Measurements from ENCODE around the gene GULP1. TPM values are rescaled to one million over a fixed set of nuclear protein-coding genes. Genes with fewer than 3 reads are reported as not detected.
A peak's percentile ranks its signal among the peaks of the same experiment; 100 is the strongest.
"Not testable (repeated sequence)": the region's sequence is repeated elsewhere in the genome, so short reads cannot be mapped to it uniquely, and the experiment has no call there.

GULP1 gene
- total RNA-seq, 1 donor from 2014 or later = 39.1 TPM

GRCh38 chr2:188601391-188601790 is 309.7 kb downstream of the GULP1 start:
- DNase-seq (ENCODE audit: low read depth, low spot score) = no peak
- Mint-ChIP-seq H3K27me3 (ENCODE audit: low read depth) (no peaks in the 10 kb centered on the region), H3K36me3 (ENCODE audit: low read depth) (peaks cover 11% of the 10 kb centered on the region), H3K9me3 (peaks cover 3% of the 10 kb centered on the region), H3K4me1 (peaks cover 25% of the 10 kb centered on the region), H3K4me3 (no peak overlapping the region), H3K27ac (ENCODE audit: unreplicated experiment) (no peak overlapping the region)
- TF ChIP-seq CTCF (conservative IDR thresholded peaks at IDR 0.05) = no peak

GRCh38 chr2:188601927-188602326 is 310.3 kb downstream of the GULP1 start:
- no peak overlapping the region for H3K27ac Mint-ChIP-seq (ENCODE audit: unreplicated experiment)
- peaks cover 3% of the 10 kb centered on the region for H3K9me3 Mint-ChIP-seq
- DNase-seq (ENCODE audit: low read depth, low spot score) = no peak
- no peak overlapping the region for H3K4me3 Mint-ChIP-seq
- peaks cover 25% of the 10 kb centered on the region for H3K4me1 Mint-ChIP-seq
- no peak for TF ChIP-seq CTCF (conservative IDR thresholded peaks at IDR 0.05)
- peaks cover 11% of the 10 kb centered on the region for H3K36me3 Mint-ChIP-seq (ENCODE audit: low read depth)
- no peaks in the 10 kb centered on the region for H3K27me3 Mint-ChIP-seq (ENCODE audit: low read depth)

- no peak overlapping the region for H3K4me3 Mint-ChIP-seq
Measured at GRCh38 chr2:188604579-188604978, 312.9 kb downstream of the GULP1 start.

GRCh38 chr2:188605609-188606584 is 314.2 kb downstream of the GULP1 start:
- not testable (repeated sequence) for H3K27me3 Mint-ChIP-seq (ENCODE audit: low read depth); DNase-seq (ENCODE audit: low read depth, low spot score); H3K9me3 Mint-ChIP-seq; H3K4me1 Mint-ChIP-seq
- peak overlapping the region; percentile 16 for H3K4me3 Mint-ChIP-seq
- H3K36me3 Mint-ChIP-seq (ENCODE audit: low read depth) = peaks cover 11% of the 10 kb centered on the region
- H3K27ac Mint-ChIP-seq (ENCODE audit: unreplicated experiment) = peak overlapping the region; percentile 71

More at GRCh38 chr2:188604579-188604978, 312.9 kb downstream of the GULP1 start:
- TF ChIP-seq CTCF (conservative IDR thresholded peaks at IDR 0.05) = no peak
- H3K36me3 Mint-ChIP-seq (ENCODE audit: low read depth) = peaks cover 11% of the 10 kb centered on the region
- H3K4me1 Mint-ChIP-seq = peaks cover 18% of the 10 kb centered on the region
- H3K27me3 Mint-ChIP-seq (ENCODE audit: low read depth) = no peaks in the 10 kb centered on the region
- H3K9me3 Mint-ChIP-seq = peaks cover 6% of the 10 kb centered on the region
- no peak for DNase-seq (ENCODE audit: low read depth, low spot score)
- H3K27ac Mint-ChIP-seq (ENCODE audit: unreplicated experiment) = no peak overlapping the region

GRCh38 chr2:188606596-188606995 is 314.9 kb downstream of the GULP1 start:
- not testable (repeated sequence) for H3K4me1 Mint-ChIP-seq; DNase-seq (ENCODE audit: low read depth, low spot score); H3K27me3 Mint-ChIP-seq (ENCODE audit: low read depth); H3K27ac Mint-ChIP-seq (ENCODE audit: unreplicated experiment); H3K4me3 Mint-ChIP-seq
- Mint-ChIP-seq H3K36me3 (ENCODE audit: low read depth) (peaks cover 11% of the 10 kb centered on the region), H3K9me3 (peaks cover 14% of the 10 kb centered on the region)

- Mint-ChIP-seq H3K4me3 (no peak overlapping the region), H3K9me3 (peaks cover 16% of the 10 kb centered on the region), H3K4me1 (no peaks in the 10 kb centered on the region), H3K27ac (ENCODE audit: unreplicated experiment) (no peak overlapping the region), H3K27me3 (ENCODE audit: low read depth) (no peaks in the 10 kb centered on the region), H3K36me3 (ENCODE audit: low read depth) (peaks cover 11% of the 10 kb centered on the region)
- no peak for TF ChIP-seq CTCF (conservative IDR thresholded peaks at IDR 0.05)
- DNase-seq (ENCODE audit: low read depth, low spot score) = no peak
Measured at GRCh38 chr2:188607501-188607900, 315.8 kb downstream of the GULP1 start.

Measured in neural crest cell (in vitro differentiated cells).